Vagina (tissue), 2 donors: Measurements from ENCODE around the gene SH2D3C. TPM values are rescaled to one million over a fixed set of nuclear protein-coding genes. Genes with fewer than 3 reads are reported as not detected.

Experiments
- DNase-seq, 2 donors: peaks; one replicate each; pipeline ENCODE4 v3.0.0-alpha.2; 2017; ENCODE audit errors: extremely low spot score in 2 of 2
- H3K27ac ChIP-seq: fragments of 200-600 bp; sonication (generic); one replicate; pipeline ENCODE4 v1.5.1; 2019
- H3K27me3 ChIP-seq: fragments of 200-600 bp; sonication (generic); one replicate; pipeline ENCODE4 v1.5.1; 2019
- H3K36me3 ChIP-seq, 2 donors: fragments of 200-600 bp; sonication (generic); one replicate each; pipeline ENCODE4 v1.5.1; 2017 to 2019
- H3K4me1 ChIP-seq: fragments of 200-600 bp; sonication (generic); one replicate; pipeline ENCODE4 v1.5.1; 2019
- H3K4me3 ChIP-seq, 2 donors: fragments of 200-600 bp; sonication (generic); 1 replicate in 1 of 2; 2 replicates in 1 of 2; pipeline ENCODE4 v1.5.1; 2016 to 2019
- H3K9me3 ChIP-seq: fragments of 200-600 bp; sonication (generic); one replicate; pipeline ENCODE4 v1.5.1; 2019
- CTCF ChIP-seq, 3 experiments: fragments of 450-650 bp in 2 of 3; fragments of 200-600 bp in 1 of 3; sonication (generic) in 1 of 3; IDR thresholded peaks; one replicate each; pipeline ENCODE4 v1.5.1; 2017 to 2019; ENCODE audit warnings: antibody characterized with exemption in 3 of 3, mild to moderate bottlenecking in 2 of 3, moderate library complexity in 2 of 3
- POLR2A ChIP-seq, 2 donors: fragments of 450-650 bp; IDR thresholded peaks; one replicate each; pipeline ENCODE4 v1.6.1; 2017; ENCODE audit warnings: antibody characterized with exemption in 2 of 2, mild to moderate bottlenecking in 2 of 2, moderate library complexity in 2 of 2
- POLR2AphosphoS5 ChIP-seq, 2 donors: sonication (generic); formaldehyde crosslinking; IDR thresholded peaks; one replicate each; pipeline ENCODE4 v1.9.0; 2017; ENCODE audit warnings: antibody characterized with exemption in 2 of 2, mild to moderate bottlenecking in 2 of 2, low read depth in 1 of 2; ENCODE audit not compliant: insufficient read depth in 1 of 2
- intact Hi-C: fragments of 100-400 bp; cut with DNase I; formaldehyde crosslinking; loops from one replicate; pipeline ENCODE4 v1.15.1; 2023
- total RNA-seq: library from RNA; depleted of rRNA; stranded (reverse); fragments of >200 nt; gene quantifications from one replicate; pipeline ENCODE4 v1.2.3, GENCODE V29; 2016

SH2D3C gene
- total RNA-seq, 1 donor from 2014 or later: 19.6 TPM

GRCh38 chr9:127793093-127793708 is 14.7 kb upstream of the SH2D3C start:
- Histone ChIP-seq H3K9me3 (no peaks in the 10 kb centered on the region), H3K4me1 (peaks cover 49% of the 10 kb centered on the region), H3K27ac (peak overlapping the region; percentile 17), H3K36me3 (peaks cover 0 to 36% of the 10 kb centered on the region in 2 donors), H3K4me3 (no peak overlapping the region), H3K27me3 (no peaks in the 10 kb centered on the region)
- peak in 1 of 2 donors; percentile 72 for DNase-seq
- no peak for TF ChIP-seq CTCF (IDR thresholded peaks at IDR 0.05)
- TF ChIP-seq POLR2A (IDR thresholded peaks at IDR 0.05): no peak
- TF ChIP-seq POLR2AphosphoS5 (IDR thresholded peaks at IDR 0.05; ENCODE audit: insufficient read depth in 1 of 2, low read depth in 1 of 2): no peak
- intact Hi-C loops: no loop called here

- peaks cover 0 to 42% of the 10 kb centered on the region in 2 donors for H3K36me3 ChIP-seq
- no peak overlapping the region for H3K4me3 ChIP-seq
- no peak overlapping the region for H3K27ac ChIP-seq
- H3K4me1 ChIP-seq: peaks cover 52% of the 10 kb centered on the region
- no peak for DNase-seq
- no peaks in the 10 kb centered on the region for H3K27me3 ChIP-seq
- no peaks in the 10 kb centered on the region for H3K9me3 ChIP-seq
- TF ChIP-seq POLR2AphosphoS5 (IDR thresholded peaks at IDR 0.05; ENCODE audit: insufficient read depth in 1 of 2, low read depth in 1 of 2): no peak
- no peak for TF ChIP-seq CTCF (IDR thresholded peaks at IDR 0.05)
- TF ChIP-seq POLR2A (IDR thresholded peaks at IDR 0.05): no peak
- intact Hi-C loops: no loop called here
Observed at GRCh38 chr9:127792417-127793031, 14.1 kb upstream of the SH2D3C start.

GRCh38 chr9:127791085-127791484 is 12.6 kb upstream of the SH2D3C start:
- Histone ChIP-seq H3K27me3 (no peaks in the 10 kb centered on the region), H3K4me3 (no peak overlapping the region), H3K4me1 (peaks cover 48% of the 10 kb centered on the region), H3K27ac (no peak overlapping the region), H3K9me3 (no peaks in the 10 kb centered on the region), H3K36me3 (peaks cover 0 to 47% of the 10 kb centered on the region in 2 donors)
- DNase-seq: no peak
- intact Hi-C loops: no loop called here
- no peak for TF ChIP-seq POLR2A (IDR thresholded peaks at IDR 0.05)
- TF ChIP-seq CTCF (IDR thresholded peaks at IDR 0.05): no peak
- TF ChIP-seq POLR2AphosphoS5 (IDR thresholded peaks at IDR 0.05; ENCODE audit: insufficient read depth in 1 of 2, low read depth in 1 of 2): no peak

GRCh38 chr9:127790094-127790855 is 11.8 kb upstream of the SH2D3C start:
- Histone ChIP-seq H3K36me3 (peaks cover 0 to 47% of the 10 kb centered on the region in 2 donors), H3K9me3 (no peaks in the 10 kb centered on the region), H3K27ac (no peak overlapping the region), H3K4me3 (no peak overlapping the region), H3K27me3 (no peaks in the 10 kb centered on the region), H3K4me1 (peaks cover 43% of the 10 kb centered on the region)
- TF ChIP-seq POLR2AphosphoS5 (IDR thresholded peaks at IDR 0.05; ENCODE audit: insufficient read depth in 1 of 2, low read depth in 1 of 2) (no peak), POLR2A (IDR thresholded peaks at IDR 0.05) (no peak), CTCF (IDR thresholded peaks at IDR 0.05) (no peak)
- no peak for DNase-seq
- intact Hi-C loops: no loop called here
